CD4-positive, alpha-beta T cell (primary cell): ENCODE results near the gene RELCH. TPM values are rescaled to one million over a fixed set of nuclear protein-coding genes. Genes with fewer than 3 reads are reported as not detected.

Experiments
- ATAC-seq: fragments of 200-7000 bp; cut with Tn5 transposase; one replicate; pipeline ENCODE4 v1.10.0; 2022; ENCODE audit warnings: mild to moderate bottlenecking; ENCODE audit not compliant: poor library complexity
- CTCF ChIA-PET: fragments of 350-600 bp; sonication (Branson Sonifier 250); formaldehyde crosslinking; loops from one replicate; lab custom pipeline; 2021; ENCODE audit warnings: antibody characterized with exemption, inconsistent platforms; lab: Charles Lee
- POLR2A ChIA-PET: fragments of 350-600 bp; sonication (Branson Sonifier 250); formaldehyde crosslinking; loops from one replicate; lab custom pipeline; 2021; ENCODE audit warnings: antibody characterized with exemption, inconsistent platforms; lab: Charles Lee
- DNase-seq, 14 experiments: peaks; one replicate each; pipeline ENCODE4 v3.0.0-alpha.2; 2013 to 2020; ENCODE audit warnings: mixed read lengths in 2 of 14
- H3K27ac ChIP-seq, 2 donors: one replicate each; pipeline versions ENCODE4 v1.5.1 to v1.7.0; 2013; ENCODE audit warnings: low read length in 2 of 2, low read depth in 1 of 2, mild to moderate bottlenecking in 1 of 2
- H3K27me3 ChIP-seq, 2 experiments: 1 replicate in 1 of 2; 2 replicates in 1 of 2; pipeline versions ENCODE4 v1.6.1 to v1.7.0; 2013; ENCODE audit warnings: low read length in 2 of 2, control low read depth in 1 of 2, mild to moderate bottlenecking in 1 of 2, moderate library complexity in 1 of 2; ENCODE audit not compliant: insufficient read depth in 2 of 2, control insufficient read depth in 1 of 2
- H3K36me3 ChIP-seq: one replicate; pipeline ENCODE4 v1.6.1; 2013; ENCODE audit warnings: low read length, control low read depth; ENCODE audit not compliant: insufficient read depth
- H3K4me1 ChIP-seq: one replicate; pipeline ENCODE4 v1.6.1; 2013; ENCODE audit warnings: low read length, control low read depth; ENCODE audit not compliant: insufficient read depth
- H3K4me3 ChIP-seq: one replicate; pipeline ENCODE4 v1.5.1; 2013; ENCODE audit warnings: mild to moderate bottlenecking, low read length, moderate library complexity
- H3K9me3 ChIP-seq, 2 experiments: 1 replicate in 1 of 2; 2 replicates in 1 of 2; pipeline versions ENCODE4 v1.6.1 to v1.7.0; 2013; ENCODE audit warnings: low read length in 2 of 2, mild to moderate bottlenecking in 2 of 2, control low read depth in 1 of 2, moderate library complexity in 1 of 2; ENCODE audit not compliant: control insufficient read depth in 1 of 2, insufficient read depth in 1 of 2
- H3K27ac Mint-ChIP-seq: one replicate; pipeline ENCODE4 v1.8.0; 2020; ENCODE audit warnings: mixed read lengths
- H3K27me3 Mint-ChIP-seq: one replicate; pipeline ENCODE4 v1.8.0; 2021; ENCODE audit warnings: mixed read lengths
- H3K36me3 Mint-ChIP-seq: one replicate; pipeline ENCODE4 v1.8.0; 2021; ENCODE audit warnings: low read depth, mixed read lengths
- H3K4me1 Mint-ChIP-seq: one replicate; pipeline ENCODE4 v1.8.0; 2021; ENCODE audit warnings: low read depth, mixed read lengths
- H3K4me3 Mint-ChIP-seq: one replicate; pipeline ENCODE4 v1.8.0; 2020; ENCODE audit warnings: mild to moderate bottlenecking, mixed read lengths
- H3K9me3 Mint-ChIP-seq: one replicate; pipeline ENCODE4 v1.8.0; 2020; ENCODE audit warnings: mixed read lengths
- intact Hi-C, 2 experiments: fragments of 100-400 bp; cut with DNase I in 1 of 2; cut with micrococcal nuclease in 1 of 2; formaldehyde crosslinking; loops; one replicate each; pipeline versions ENCODE4 v1.15.1 to v1.9.0; 2023 to 2025; cut with DNase I, micrococcal nuclease
- total RNA-seq, 174 experiments: library from RNA in 2 of 174; stranded (reverse) in 2 of 174; gene quantifications; one replicate each; pipeline ENCODE4 v1.2.3 and lab custom pipeline; 2021 to 2026
- TF ChIP-seq, protein P1 (sequence below): fragments of 200-600 bp; IDR thresholded peaks from one replicate; pipeline ENCODE4 v1.8.0; 2022; ENCODE audit warnings: antibody characterized with exemption, mild to moderate bottlenecking

RELCH gene
- total RNA-seq, 2 experiments from 2014 or later, result 39.6 to 44.3 TPM

DNA sequence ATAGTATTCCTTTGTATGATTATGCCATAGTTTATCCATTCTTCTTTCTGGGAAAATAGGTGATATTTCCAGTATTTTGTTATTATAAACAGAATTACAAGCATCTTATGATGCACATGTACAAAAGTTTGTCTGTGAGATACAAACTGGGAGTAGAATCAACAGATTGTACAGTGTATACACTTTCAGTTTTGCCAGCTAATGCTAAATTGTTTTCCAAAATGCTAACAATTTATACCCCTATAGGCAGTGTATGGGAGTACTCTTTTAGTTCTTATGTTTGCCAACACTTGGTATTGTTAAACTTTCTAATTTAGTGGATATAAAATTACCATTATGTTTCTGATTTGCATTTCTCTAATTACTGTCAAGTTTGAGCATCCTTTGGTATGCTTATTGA lies 107.0 kb downstream of the RELCH start:
- H3K4me3 Mint-ChIP-seq, result no peak overlapping the region
- Histone ChIP-seq H3K27ac (no peak overlapping the region), H3K9me3 (no peaks in the 10 kb centered on the region), H3K4me1 (no peaks in the 10 kb centered on the region), H3K27me3 (no peaks in the 10 kb centered on the region), H3K36me3 (peaks cover 57% of the 10 kb centered on the region), H3K4me3 (no peak overlapping the region)
- no peak for ATAC-seq
- ChIA-PET POLR2A (no interaction called here), CTCF (no interaction called here)
- H3K4me1 Mint-ChIP-seq, result peaks cover 18% of the 10 kb centered on the region
- no peak overlapping the region for H3K27ac Mint-ChIP-seq
- intact Hi-C loops, result no loop called here
- no peaks in the 10 kb centered on the region for H3K9me3 Mint-ChIP-seq
- TF ChIP-seq, protein P1, sequence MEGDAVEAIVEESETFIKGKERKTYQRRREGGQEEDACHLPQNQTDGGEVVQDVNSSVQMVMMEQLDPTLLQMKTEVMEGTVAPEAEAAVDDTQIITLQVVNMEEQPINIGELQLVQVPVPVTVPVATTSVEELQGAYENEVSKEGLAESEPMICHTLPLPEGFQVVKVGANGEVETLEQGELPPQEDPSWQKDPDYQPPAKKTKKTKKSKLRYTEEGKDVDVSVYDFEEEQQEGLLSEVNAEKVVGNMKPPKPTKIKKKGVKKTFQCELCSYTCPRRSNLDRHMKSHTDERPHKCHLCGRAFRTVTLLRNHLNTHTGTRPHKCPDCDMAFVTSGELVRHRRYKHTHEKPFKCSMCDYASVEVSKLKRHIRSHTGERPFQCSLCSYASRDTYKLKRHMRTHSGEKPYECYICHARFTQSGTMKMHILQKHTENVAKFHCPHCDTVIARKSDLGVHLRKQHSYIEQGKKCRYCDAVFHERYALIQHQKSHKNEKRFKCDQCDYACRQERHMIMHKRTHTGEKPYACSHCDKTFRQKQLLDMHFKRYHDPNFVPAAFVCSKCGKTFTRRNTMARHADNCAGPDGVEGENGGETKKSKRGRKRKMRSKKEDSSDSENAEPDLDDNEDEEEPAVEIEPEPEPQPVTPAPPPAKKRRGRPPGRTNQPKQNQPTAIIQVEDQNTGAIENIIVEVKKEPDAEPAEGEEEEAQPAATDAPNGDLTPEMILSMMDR, result no peak
- no peaks in the 10 kb centered on the region for H3K27me3 Mint-ChIP-seq
- peaks cover 46% of the 10 kb centered on the region for H3K36me3 Mint-ChIP-seq
- no peak for DNase-seq

DNA sequence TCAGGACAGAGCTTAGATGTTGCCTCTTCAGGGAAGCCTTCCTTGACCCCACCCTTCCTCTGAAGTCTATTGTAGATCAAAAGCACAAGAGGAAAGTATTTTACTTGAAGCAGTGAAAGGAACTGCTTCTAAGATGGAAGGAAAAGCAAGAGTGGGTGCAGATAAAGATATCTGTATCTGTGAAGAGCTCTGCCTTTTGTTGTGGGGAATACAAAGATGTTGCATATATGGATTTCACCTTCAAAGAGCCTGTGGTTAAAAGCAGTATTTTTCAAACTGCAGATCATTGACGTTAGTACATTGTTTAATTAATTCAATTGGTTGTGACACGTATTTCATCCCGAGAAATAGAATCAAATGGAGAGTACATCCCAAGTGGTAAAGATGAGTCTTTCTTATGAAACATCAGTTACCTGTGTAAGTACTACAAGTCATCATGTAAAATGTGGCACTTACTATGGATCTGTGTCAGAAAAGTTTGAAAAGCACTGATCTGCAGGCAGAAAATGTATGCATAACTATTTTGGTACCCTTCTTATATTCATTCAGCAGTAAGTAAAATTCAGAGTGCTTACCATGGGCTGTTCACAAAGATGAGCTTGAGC lies 113.4 kb downstream of the RELCH start:
- no peaks in the 10 kb centered on the region for H3K4me1 ChIP-seq
- ChIA-PET CTCF (interaction anchor here (1.2 to 1.8 kb wide), 2 partner anchors 7 to 32 kb away, joined by 3 read pairs; no protein-coding TSS in a partner anchor), POLR2A (interaction anchor here (0.6 kb wide), 1 partner anchor 21 kb away, joined by 3 read pairs; no protein-coding TSS in a partner anchor)
- peak overlapping the region; percentile 35 for H3K27ac Mint-ChIP-seq
- H3K9me3 ChIP-seq, result no peaks in the 10 kb centered on the region
- H3K36me3 ChIP-seq, result peaks cover 71% of the 10 kb centered on the region
- H3K4me3 ChIP-seq, result no peak overlapping the region
- H3K4me3 Mint-ChIP-seq, result peak overlapping the region; percentile 7
- H3K27me3 Mint-ChIP-seq, result no peaks in the 10 kb centered on the region
- H3K27me3 ChIP-seq, result no peaks in the 10 kb centered on the region
- H3K36me3 Mint-ChIP-seq, result peaks cover 84% of the 10 kb centered on the region
- no peak for DNase-seq
- intact Hi-C loops, result no loop called here
- no peaks in the 10 kb centered on the region for H3K9me3 Mint-ChIP-seq
- H3K27ac ChIP-seq, result no peak overlapping the region
- TF ChIP-seq, protein P1, result no peak
- H3K4me1 Mint-ChIP-seq, result peaks cover 38% of the 10 kb centered on the region
- ATAC-seq, result peak; percentile 41

DNA sequence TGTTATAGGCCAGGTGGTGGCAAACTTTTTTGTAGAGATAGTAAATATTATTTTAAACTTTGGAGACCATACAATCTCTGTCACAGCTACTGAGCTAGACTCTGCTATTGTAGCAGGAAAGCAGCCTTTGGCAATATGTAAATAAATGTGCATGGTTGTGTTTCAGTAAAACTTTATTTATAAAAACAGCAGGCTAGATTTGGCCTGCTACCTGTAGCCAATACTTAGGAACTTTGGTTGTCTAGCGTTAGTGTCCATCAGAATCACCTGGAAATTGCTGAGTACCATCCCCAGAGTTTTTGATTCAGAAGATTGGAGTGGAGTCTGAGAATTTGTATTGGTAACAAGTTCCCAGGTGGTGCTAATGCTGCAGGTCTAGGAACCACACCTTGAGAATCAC lies 114.3 kb downstream of the RELCH start:
- CTCF ChIA-PET, result interaction anchor here (1.8 kb wide), 1 partner anchor 33 kb away, joined by 3 read pairs; no protein-coding TSS in a partner anchor
- Histone ChIP-seq H3K27me3 (no peaks in the 10 kb centered on the region), H3K4me1 (no peaks in the 10 kb centered on the region), H3K9me3 (no peaks in the 10 kb centered on the region), H3K36me3 (peaks cover 76% of the 10 kb centered on the region), H3K4me3 (no peak overlapping the region), H3K27ac (no peak overlapping the region)
- no peak overlapping the region for H3K4me3 Mint-ChIP-seq
- no peak overlapping the region for H3K27ac Mint-ChIP-seq
- TF ChIP-seq, protein P1, result no peak
- peaks cover 89% of the 10 kb centered on the region for H3K36me3 Mint-ChIP-seq
- H3K27me3 Mint-ChIP-seq, result no peaks in the 10 kb centered on the region
- POLR2A ChIA-PET, result no interaction called here
- intact Hi-C loops, result no loop called here
- no peak for ATAC-seq
- no peaks in the 10 kb centered on the region for H3K9me3 Mint-ChIP-seq
- no peak for DNase-seq
- H3K4me1 Mint-ChIP-seq, result peaks cover 38% of the 10 kb centered on the region
